ENCODE measurements around the gene ALKBH7. TPM values are rescaled to one million over a fixed set of nuclear protein-coding genes. Genes with fewer than 3 reads are reported as not detected.

ALKBH7 gene, protein sequence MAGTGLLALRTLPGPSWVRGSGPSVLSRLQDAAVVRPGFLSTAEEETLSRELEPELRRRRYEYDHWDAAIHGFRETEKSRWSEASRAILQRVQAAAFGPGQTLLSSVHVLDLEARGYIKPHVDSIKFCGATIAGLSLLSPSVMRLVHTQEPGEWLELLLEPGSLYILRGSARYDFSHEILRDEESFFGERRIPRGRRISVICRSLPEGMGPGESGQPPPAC
- 34.0 and 46.3 TPM in 2 replicates for total RNA-seq

GRCh38 chr19:6372594-6373095 is at the start of gene ALKBH7:
TSS of gene ALKBH7 (plus strand) at chr19:6372794. CDS start at chr19:6372821, 27 bp downstream.

GRCh38 chr19:6333439-6333838 is 39.2 kb upstream of the ALKBH7 start, which contains the start of gene ACER1:
TSS of gene ACER1 (minus strand) at chr19:6333612. CDS start at chr19:6333551, 61 bp downstream.

DNA sequence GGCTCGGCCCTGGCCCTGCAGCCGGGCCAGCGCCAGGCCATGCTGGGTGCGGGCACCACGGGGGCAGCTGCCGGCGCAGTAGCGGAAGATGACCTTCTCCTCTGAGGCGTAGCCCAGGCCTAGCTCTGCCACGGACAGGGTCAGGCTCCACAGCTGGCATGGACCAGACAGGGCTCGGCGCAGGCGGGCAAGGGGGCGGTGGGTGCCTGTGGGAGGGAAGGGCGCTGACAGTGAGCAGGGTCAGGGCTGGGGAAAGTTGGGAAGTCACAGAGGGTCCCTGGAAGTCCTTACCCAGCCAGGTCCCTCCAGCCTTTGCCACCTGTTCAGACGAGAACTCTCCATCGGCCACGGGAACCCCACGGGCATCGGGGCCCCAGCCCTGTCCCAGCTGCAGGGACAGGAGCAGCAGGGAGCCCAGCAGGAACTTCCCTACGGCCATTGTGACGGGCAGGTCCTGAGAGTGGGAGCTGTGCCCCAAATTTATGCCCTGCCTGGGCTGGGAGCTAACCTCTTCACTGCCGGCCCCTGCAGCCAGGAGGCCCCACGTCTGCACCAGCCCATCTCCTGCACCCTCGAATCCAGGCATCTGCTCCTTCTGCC is 2.9 kb downstream of the ALKBH7 start, which contains the start of gene PSPN:
PSPN (minus strand) TSS at position 523 of the 600 bp plus-strand sequence; CDS start at position 439, 84 bp downstream.

DNA sequence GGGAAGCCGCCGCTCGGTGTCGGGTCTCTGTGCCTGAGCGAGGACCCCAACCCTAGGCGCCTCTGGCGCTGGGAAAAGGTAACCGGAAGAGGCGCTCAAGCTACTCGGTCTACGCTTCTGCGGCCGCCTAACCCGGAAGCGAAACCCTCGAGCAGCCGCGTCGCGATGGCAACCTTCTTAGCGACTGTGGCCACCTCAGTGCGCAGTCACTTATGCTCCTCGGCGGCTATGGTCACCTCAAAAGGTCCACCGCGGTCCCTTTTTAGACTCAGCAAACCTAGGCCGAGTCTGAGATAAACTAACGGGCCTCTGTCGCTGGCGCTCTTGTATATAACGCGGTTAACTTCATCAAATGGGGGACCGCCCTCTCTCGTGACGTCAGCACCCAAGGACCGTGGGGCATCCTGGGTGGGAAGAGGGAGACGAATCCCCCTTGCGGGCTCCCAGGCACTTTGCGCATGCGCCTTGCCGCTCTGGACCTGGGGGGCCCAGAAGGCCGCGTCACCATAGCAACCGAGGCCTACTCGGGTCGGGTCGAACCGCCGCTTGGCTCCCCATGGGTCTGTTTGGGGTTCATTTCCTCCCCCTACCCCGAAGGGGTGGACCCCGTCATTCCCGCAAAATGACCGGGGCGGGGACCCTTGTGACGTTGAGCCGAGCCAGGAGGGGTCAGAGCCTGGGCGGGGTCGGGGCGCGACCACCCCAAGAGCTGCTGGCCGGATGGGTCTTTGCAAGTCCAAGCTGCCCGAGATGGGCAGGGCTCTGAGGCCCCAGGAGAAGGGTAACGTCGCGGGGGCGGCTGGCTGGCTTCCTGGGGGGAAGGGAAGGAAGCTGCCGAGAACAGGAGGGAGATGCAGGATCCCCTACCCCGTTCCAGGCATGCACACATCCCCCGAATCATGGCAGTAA is 20.7 kb downstream of the ALKBH7 start, which contains the start of gene GTF2F1:
GTF2F1 (minus strand) TSS at position 91 of the 909 bp plus-strand sequence. CDS start 169 bp downstream, outside the sequence.

GRCh38 chr19:6424195-6424938 is 51.8 kb downstream of the ALKBH7 start, which contains the start of gene KHSRP:
TSS of gene KHSRP (minus strand) at chr19:6424811. CDS start at chr19:6424701, 110 bp downstream.

Small RNA genes within 50 kb of the gene (small RNA-seq; reads per million reads assigned to genes)
- gene MIR6790 (0.08 reads per million), gene MIR6885 (not detected)

Other genes with a start within 250 kb of the ALKBH7 start
- gene ACSBG2, start 237.1 kb upstream of the ALKBH7 start, total RNA-seq, result not detected in 2 replicates
- 9.2 and 13.3 TPM in 2 replicates for gene MLLT1, start 92.8 kb upstream of the ALKBH7 start, total RNA-seq
- not detected in 2 replicates for gene ACER1, start 39.2 kb upstream of the ALKBH7 start, total RNA-seq
- 55.1 and 87.8 TPM in 2 replicates for gene CLPP, start 11.3 kb upstream of the ALKBH7 start, total RNA-seq
- gene PSPN, start 3.1 kb downstream of the ALKBH7 start, total RNA-seq, result 0.73 and 0.98 TPM in 2 replicates
- 40.7 and 42.3 TPM in 2 replicates for gene GTF2F1, start 20.4 kb downstream of the ALKBH7 start, total RNA-seq
- 103 and 198 TPM in 2 replicates for gene KHSRP, start 52.0 kb downstream of the ALKBH7 start, total RNA-seq
- not detected in 2 replicates for gene SLC25A41, start 61.0 kb downstream of the ALKBH7 start, total RNA-seq
- gene SLC25A23, start 87.0 kb downstream of the ALKBH7 start, total RNA-seq, result 18.0 TPM in 2 replicates
- not detected in 2 replicates for gene CRB3, start 91.5 kb downstream of the ALKBH7 start, total RNA-seq
- under 0.01 TPM in 1 of 2 replicates, not detected in the other for gene DENND1C, start 109.0 kb downstream of the ALKBH7 start, total RNA-seq
- not detected in 2 replicates for gene TUBB4A, start 129.5 kb downstream of the ALKBH7 start, total RNA-seq
- 1.5 and 2.3 TPM in 2 replicates for gene TNFSF9, start 158.2 kb downstream of the ALKBH7 start, total RNA-seq
- 0.59 and 1.5 TPM in 2 replicates for gene CD70, start 218.4 kb downstream of the ALKBH7 start, total RNA-seq